SH-SY5Y (cell line): ENCODE measurements around the gene RFPL2.

Source experiments
- GATA2 ChIP-seq: IDR thresholded peaks from 2 replicates; pipeline ENCODE4 v1.6.1; 2011; ENCODE audit warnings: mild to moderate bottlenecking, low read depth, low read length
- GATA3 ChIP-seq: IDR thresholded peaks from 2 replicates; pipeline ENCODE4 v1.6.1; 2011; ENCODE audit warnings: low read depth, mild to moderate bottlenecking, low read length, moderate library complexity

DNA sequence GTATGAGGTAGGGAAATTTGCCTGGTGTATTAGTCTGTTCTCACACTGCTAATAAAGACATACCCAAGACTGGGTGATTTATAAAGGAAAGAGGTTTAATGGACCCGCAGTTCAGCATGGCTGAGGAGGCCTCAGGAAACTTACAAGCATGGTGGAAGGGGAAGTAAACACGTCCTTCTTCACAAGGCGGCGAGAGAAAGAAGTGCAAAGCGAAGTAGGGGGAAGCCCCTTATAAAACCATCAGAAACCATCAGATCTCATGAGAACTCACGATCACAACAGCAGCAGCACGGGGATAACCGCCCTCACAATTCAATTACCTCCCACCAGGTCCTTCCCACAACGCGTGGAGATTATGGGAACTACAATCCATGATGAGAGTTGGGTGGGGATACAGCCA is 12.0 kb upstream of the RFPL2 start:
- no peak for TF ChIP-seq GATA2
- no peak for TF ChIP-seq GATA3
